Fibroblast of peridontal ligament (primary cell): Measurements from ENCODE around the gene RAPGEFL1.
"Not testable (repeated sequence)": the region's sequence is repeated elsewhere in the genome, so short reads cannot be mapped to it uniquely, and the experiment has no call there.

ENCODE experiments used
- DNase-seq: peaks from one replicate; pipeline ENCODE4 v3.0.0-alpha.2; 2010; ENCODE audit errors: extremely low read depth

The RAPGEFL1 gene

GRCh38 chr17:40174514-40174913 lies 2.8 kb upstream of the RAPGEFL1 start:
- no peak for DNase-seq

GRCh38 chr17:40175928-40176753 lies 1.1 kb upstream of the RAPGEFL1 start:
- DNase-seq = no peak

GRCh38 chr17:40176754-40177110 lies 538 bp upstream of the RAPGEFL1 start:
- DNase-seq = no peak

- DNase-seq = no peak
Observed at GRCh38 chr17:40178021-40178601, 841 bp downstream of the RAPGEFL1 start.

GRCh38 chr17:40178660-40179059 lies 1.4 kb downstream of the RAPGEFL1 start:
- DNase-seq = no peak

DNA sequence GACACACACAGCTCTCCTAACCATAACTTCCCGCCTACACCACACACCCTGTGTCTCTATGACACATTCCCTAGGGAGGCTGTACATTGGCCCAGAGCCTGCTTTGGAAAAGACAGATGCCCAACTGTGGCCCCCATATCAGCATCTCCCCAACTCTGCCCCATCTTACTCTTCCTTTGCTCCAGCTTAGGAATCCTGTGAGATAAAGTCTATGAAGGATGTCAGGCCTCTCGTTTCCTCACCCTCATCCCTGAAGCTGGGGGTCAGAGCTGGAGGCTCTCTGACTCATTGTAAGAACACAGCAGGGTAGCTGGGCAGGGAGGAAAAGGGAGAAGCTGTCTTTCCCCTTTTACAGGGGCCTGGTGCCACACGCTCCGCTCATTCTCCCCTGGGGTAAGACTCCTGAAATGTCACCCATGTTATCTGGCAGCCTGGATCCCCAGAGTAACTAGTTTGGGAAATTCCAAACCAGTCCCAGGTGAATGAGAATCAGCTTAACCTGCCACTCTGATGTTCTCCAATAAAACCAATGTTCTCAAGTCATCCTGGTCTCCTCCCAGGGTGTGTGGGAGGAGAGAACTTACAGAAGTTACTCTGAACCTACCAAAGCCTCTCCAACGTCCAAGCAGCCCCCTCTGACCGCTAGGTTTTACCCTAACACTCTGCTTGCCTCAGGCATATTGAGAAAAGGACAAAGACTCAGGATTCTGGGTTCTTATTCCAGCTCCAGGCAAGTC lies 2.8 kb downstream of the RAPGEFL1 start:
- peak; percentile 27 for DNase-seq

GRCh38 chr17:40180694-40181093 lies 3.4 kb downstream of the RAPGEFL1 start:
- no peak for DNase-seq

DNA sequence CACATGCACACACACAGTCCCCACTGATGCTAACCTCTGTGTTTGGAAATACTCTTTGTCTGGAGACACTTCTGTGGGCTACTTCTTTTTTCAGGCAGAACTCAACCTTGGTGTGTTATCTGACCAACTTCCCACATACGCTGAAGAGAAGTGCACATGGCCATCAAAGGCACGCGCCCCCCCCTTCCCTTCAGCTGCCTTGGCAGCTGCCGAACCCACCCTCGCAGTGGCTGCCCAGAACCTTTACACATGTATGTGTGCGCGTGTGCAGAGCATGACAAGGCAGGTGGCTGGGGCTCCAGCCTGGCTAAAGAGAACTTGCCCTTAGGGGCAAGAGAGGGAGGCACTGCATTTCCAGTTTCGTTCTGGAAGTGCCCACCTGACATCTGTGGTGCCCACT lies 3.9 kb downstream of the RAPGEFL1 start:
- DNase-seq = no peak

DNA sequence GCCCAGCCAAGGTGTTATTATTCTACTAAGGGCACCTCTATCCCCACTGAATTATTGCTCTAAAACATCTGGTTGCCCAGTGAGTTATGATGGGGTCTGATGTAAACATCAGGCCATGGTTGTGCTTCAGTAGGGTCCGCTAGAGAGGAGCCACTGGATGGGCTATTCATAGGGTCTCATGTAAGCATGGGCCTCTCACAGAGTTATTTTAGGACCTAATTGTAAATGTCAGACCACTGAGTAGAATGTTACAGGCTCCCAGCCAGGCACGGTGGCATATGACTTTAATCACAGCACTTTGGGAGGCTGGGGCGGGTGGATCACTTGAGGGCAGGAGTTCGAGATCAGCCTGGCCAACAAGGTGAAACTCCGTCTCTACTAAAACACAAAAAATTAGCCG lies 5.3 kb downstream of the RAPGEFL1 start:
- DNase-seq = no peak

DNA sequence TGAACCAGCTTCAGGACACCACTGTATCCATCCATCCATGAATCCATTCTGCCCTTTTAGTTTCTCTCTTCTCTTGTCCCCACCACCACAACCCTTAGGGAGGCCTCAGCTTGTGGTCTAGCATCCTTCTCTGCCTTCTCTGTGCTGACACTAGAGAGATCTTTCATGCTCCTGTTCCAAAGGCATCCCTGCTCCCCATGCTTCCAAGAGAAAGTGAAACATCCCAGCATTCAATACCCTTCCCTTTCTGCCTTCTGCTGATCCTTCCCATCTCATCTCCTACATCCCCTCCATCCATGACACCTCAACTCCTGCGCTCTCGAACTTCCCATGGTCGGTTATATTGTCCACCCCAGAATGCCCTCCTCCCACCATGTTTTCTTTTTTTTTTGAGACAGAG lies 10.0 kb downstream of the RAPGEFL1 start:
- DNase-seq = no peak

GRCh38 chr17:40188694-40189093 lies 11.4 kb downstream of the RAPGEFL1 start:
- DNase-seq = no peak

GRCh38 chr17:40190197-40191021 lies 13.1 kb downstream of the RAPGEFL1 start:
- no peak for DNase-seq

DNA sequence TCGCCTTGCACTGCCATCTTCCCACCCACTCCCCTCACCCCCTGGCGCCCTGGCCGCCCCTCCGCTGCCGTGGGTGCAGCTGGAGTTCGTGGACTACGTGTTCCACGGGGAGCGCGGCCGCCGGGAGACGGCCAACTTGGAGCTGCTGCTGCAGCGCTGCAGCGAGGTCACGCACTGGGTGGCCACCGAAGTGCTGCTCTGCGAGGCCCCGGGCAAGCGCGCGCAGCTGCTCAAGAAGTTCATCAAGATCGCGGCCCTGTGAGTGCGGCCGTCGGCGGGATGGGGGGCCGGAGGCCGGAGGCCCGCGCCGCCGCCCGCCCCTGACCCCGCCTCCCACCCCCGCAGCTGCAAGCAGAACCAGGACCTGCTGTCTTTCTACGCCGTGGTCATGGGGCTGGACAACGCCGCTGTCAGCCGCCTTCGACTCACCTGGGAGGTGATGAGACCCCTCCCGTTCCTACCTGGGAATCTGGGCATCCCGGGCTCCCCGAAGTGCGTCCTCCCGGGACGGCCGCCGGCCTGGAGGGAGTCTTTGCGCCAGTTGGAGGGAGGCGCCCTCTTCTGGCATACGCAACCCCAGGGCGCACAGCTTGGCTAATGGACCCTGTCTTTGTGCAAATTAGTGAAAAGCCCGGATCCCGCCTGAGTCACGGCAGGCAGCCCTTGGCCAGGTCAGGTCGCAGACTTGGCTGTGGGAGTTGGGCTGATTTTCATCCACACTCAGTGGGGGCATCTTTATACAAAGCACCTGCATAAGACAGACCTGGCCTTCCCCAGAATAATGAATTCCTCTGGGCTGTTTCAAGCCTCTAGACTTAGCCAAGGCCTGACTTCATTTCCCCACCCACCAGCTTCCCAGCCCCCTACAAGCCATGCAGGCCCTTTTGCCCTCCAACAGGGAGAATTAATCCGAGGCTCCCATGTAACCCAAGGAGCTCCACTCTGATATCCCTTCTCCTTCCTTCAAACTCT lies 14.3 kb downstream of the RAPGEFL1 start:
- peak; percentile 72 for DNase-seq

DNA sequence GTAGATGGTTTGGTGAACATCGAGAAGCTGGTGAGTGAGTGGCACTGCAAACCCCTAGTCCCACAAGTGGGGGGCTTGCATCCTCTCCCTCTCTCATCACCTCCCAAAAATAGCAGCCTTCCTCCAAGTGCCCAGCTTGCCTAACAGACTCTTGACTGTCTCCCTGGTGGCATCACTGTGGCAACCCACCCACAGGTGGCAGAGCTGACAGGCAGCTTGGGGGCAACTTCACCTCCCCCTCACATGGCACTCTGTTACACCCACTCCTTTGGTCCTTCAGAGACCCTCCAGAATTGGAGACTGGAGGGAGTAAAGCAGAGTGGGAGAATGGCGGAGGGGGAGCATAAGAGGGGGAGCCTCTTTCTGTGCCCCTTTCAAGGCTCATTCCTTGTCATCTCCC lies 15.7 kb downstream of the RAPGEFL1 start:
- no peak for DNase-seq

DNA sequence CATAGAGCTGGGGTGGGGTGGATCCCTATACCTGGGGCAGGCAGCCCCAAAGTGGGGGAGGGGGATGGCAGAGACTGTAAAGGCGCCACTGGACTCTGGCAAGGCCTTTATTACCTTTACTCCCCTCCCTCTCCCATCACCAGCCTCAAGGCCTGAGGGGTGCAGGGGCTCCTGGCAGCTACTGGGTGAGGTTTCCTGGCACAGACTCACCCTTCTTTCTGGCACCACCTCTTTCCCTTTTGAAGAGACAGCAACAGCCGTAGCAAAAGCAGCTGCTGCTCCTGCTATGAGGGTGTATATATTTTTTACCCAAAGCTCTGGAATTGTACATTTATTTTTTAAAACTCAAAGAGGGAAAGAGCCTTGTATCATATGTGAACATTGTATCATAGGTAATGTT lies 17.6 kb downstream of the RAPGEFL1 start:
- DNase-seq = no peak

GRCh38 chr17:40197550-40197949 lies 20.3 kb downstream of the RAPGEFL1 start:
- DNase-seq = no peak

DNA sequence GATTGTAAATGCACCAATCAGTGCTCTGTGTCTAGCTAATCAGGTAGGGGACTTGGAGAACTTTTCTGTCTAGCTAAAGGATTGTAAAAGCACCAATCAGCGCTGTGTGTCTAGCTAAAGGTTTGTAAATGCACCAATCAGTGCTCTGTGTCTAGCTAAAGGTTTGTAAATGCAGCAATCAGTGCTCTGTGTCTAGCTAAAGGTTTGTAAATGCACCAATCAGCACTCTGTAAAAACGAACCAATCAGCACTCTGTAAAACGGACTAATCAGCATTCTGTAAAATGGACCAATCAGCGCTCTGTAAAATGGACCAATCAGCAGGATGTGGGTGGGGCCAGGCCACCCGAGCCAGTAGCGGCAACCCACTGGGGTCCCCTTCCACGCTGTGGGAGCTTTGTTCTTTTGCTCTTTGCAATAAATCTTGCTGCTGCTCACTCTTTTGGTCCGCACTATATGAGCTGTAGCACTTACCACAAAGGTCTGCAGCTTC lies 20.7 kb downstream of the RAPGEFL1 start:
- not testable (repeated sequence) for DNase-seq

- no peak for DNase-seq
Observed at GRCh38 chr17:40198576-40198975, 21.3 kb downstream of the RAPGEFL1 start.

GRCh38 chr17:40203131-40203530 lies 25.9 kb downstream of the RAPGEFL1 start:
- no peak for DNase-seq

- DNase-seq = not testable (repeated sequence)
Observed at GRCh38 chr17:40206193-40206592, 28.9 kb downstream of the RAPGEFL1 start.
